ENCODE results near the gene RPL35.

Gene RPL35

GRCh38 chr9:124861342-124862229, at the start of gene RPL35, which contains the start of gene ARPC5L:
Gene RPL35 (minus strand): TSS chr9:124861957. CDS start chr9:124861912, 45 bp downstream.
Gene ARPC5L (plus strand): TSS chr9:124862130. CDS start chr9:124869291, 7,161 bp downstream.
- peak; percentile 80 for DNase-seq (ENCODE audit: low read depth)

- no peak for DNase-seq (ENCODE audit: low read depth)
Measured at GRCh38 chr9:124908098-124908497, 46.3 kb upstream of the RPL35 start.

GRCh38 chr9:124906966-124907365, 45.2 kb upstream of the RPL35 start:
- DNase-seq (ENCODE audit: low read depth): no peak

GRCh38 chr9:124899845-124900244, 38.1 kb upstream of the RPL35 start:
- DNase-seq (ENCODE audit: low read depth): no peak

- no peak for DNase-seq (ENCODE audit: low read depth)
Measured at GRCh38 chr9:124897570-124898460, 36.1 kb upstream of the RPL35 start.

- DNase-seq (ENCODE audit: low read depth): peak; percentile 23
Measured at GRCh38 chr9:124894741-124895170, 33.0 kb upstream of the RPL35 start.

- DNase-seq (ENCODE audit: low read depth): no peak
Measured at GRCh38 chr9:124894035-124894740, 32.4 kb upstream of the RPL35 start.

- no peak for DNase-seq (ENCODE audit: low read depth)
Measured at GRCh38 chr9:124890179-124890578, 28.4 kb upstream of the RPL35 start.

GRCh38 chr9:124889006-124889405, 27.2 kb upstream of the RPL35 start:
- DNase-seq (ENCODE audit: low read depth): no peak

GRCh38 chr9:124887832-124888231, 26.1 kb upstream of the RPL35 start:
- DNase-seq (ENCODE audit: low read depth): no peak

- DNase-seq (ENCODE audit: low read depth): no peak
Measured at GRCh38 chr9:124886866-124887492, 25.2 kb upstream of the RPL35 start.

- DNase-seq (ENCODE audit: low read depth): no peak
Measured at GRCh38 chr9:124886461-124886860, 24.7 kb upstream of the RPL35 start.

- DNase-seq (ENCODE audit: low read depth): no peak
Measured at GRCh38 chr9:124885551-124885950, 23.8 kb upstream of the RPL35 start.

- DNase-seq (ENCODE audit: low read depth): no peak
Measured at GRCh38 chr9:124884376-124884775, 22.6 kb upstream of the RPL35 start.

- no peak for DNase-seq (ENCODE audit: low read depth)
Measured at GRCh38 chr9:124882231-124882630, 20.5 kb upstream of the RPL35 start.

- no peak for DNase-seq (ENCODE audit: low read depth)
Measured at GRCh38 chr9:124881138-124881743, 19.5 kb upstream of the RPL35 start.

GRCh38 chr9:124880501-124880900, 18.7 kb upstream of the RPL35 start:
- DNase-seq (ENCODE audit: low read depth): no peak

- no peak for DNase-seq (ENCODE audit: low read depth)
Measured at GRCh38 chr9:124879226-124879625, 17.5 kb upstream of the RPL35 start.

GRCh38 chr9:124878518-124878917, 16.8 kb upstream of the RPL35 start:
- no peak for DNase-seq (ENCODE audit: low read depth)

GRCh38 chr9:124878021-124878420, 16.3 kb upstream of the RPL35 start:
- DNase-seq (ENCODE audit: low read depth): no peak

Measured in fibroblast of the conjunctiva (primary cell).